Measurements from ENCODE around the gene RPL36A. TPM values are rescaled to one million over a fixed set of nuclear protein-coding genes. Genes with fewer than 3 reads are reported as not detected.

RPL36A gene
- total and polyA plus RNA-seq, 2 of the 13 experiments (the other 11 are each of a cell fraction or from before 2014, with no cell fraction given): 1,152 to 1,716 TPM

DNA sequence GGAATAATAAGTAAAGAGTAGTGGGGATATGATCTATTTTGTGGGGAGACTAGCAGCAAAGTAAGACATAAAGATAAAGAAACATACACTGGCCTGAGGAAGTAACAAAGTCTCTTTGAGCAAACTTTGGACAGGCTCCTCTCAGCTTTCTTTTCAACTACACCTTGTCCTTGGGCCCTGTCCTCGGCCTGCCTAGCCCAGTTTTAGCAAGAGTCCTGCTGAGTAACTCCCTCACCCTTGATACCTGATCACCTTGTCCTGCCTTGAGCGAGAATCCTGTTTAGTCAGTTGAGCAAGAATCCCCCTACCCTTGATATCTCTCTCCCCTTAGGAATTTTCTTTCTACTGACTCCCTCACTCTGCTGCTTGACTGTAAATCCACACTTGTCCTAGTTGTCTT lies 28.7 kb downstream of the RPL36A start (continued):
- no peak for TF ChIP-seq ZFP82 (CRISPR knock-in tag; IDR thresholded peaks at IDR 0.05; ENCODE audit: borderline replicate concordance)
- TF ChIP-seq SRSF4 (IDR thresholded peaks at IDR 0.05; ENCODE audit: low read depth, low read length, poor library complexity, severe bottlenecking): no peak

DNA sequence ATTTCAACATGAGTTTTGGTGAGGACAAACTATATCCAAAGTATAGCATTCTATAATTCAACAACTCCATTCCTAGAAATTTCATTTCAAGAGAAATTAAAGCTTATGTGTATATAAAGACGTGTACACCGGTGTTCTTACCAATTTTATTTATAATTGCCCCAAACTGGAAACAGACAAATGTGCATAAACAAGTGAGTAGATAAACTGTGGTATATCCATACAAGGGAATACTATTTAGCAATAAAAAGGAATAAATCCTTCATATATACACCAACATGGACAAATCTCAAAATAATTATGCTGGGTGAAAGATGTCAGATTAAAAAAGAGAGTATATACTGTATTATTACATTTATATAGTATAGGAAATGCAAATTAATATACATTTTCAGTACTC lies 37.1 kb downstream of the RPL36A start:
- no peak for TF ChIP-seq FOXC1 (CRISPR knock-in tag; IDR thresholded peaks at IDR 0.05; ENCODE audit: borderline replicate concordance)
- no peak overlapping the region for H2AFZ ChIP-seq (ENCODE audit: low read length)
- no peaks in the 10 kb centered on the region for H3K36me3 ChIP-seq (replicated peaks in 1 of 2; ENCODE audit: control insufficient read depth in 1 of 2, insufficient read depth in 2 of 2, low read length in 2 of 2)
- no peak overlapping the region for H3K4me3 ChIP-seq (replicated peaks in 1 of 3; ENCODE audit: insufficient read depth in 1 of 3, low read depth in 2 of 3, low read length in 3 of 3)
- CTCF ChIA-PET (ENCODE audit: low intra/inter-chr PET ratio, low total read pairs): no interaction called here
- no peaks in the 10 kb centered on the region for H4K20me1 ChIP-seq (ENCODE audit: insufficient read depth, low read length)
- no peaks in the 10 kb centered on the region for H3K4me1 ChIP-seq (ENCODE audit: insufficient read depth, low read length)
- no peaks in the 10 kb centered on the region for H3K79me2 ChIP-seq (ENCODE audit: insufficient read depth, low read length)
- H3K9me3 ChIP-seq (ENCODE audit: low read length): no peaks in the 10 kb centered on the region
- H3K4me2 ChIP-seq (ENCODE audit: low read depth, low read length): no peak overlapping the region
- DNase-seq (ENCODE audit: low spot score) (no peak), ATAC-seq (no peak), FAIRE-seq (no peak)
- no TSS peak for BruUV-seq (replicated peaks)
- POLR2A ChIA-PET: no interaction called here
- intact Hi-C loops (cut with micrococcal nuclease; ENCODE audit: unreplicated experiment) (no loop called here), in situ Hi-C loops (cut with HindIII; ENCODE audit: extremely low pct_ligation_motif_present, low pct_unique_long_range_greater_than_20kb) (no loop called here)
- H3K27me3 ChIP-seq (ENCODE audit: control insufficient read depth in 1 of 2, insufficient read depth in 2 of 2, low read length in 2 of 2): no peaks in the 10 kb centered on the region
- H3K27ac ChIP-seq (ENCODE audit: extremely low read length, insufficient read depth, low read length): no peak overlapping the region
- no peak overlapping the region for H3K9ac ChIP-seq (ENCODE audit: insufficient read depth, low read depth, low read length)
- WGBS (ENCODE audit: low lambda C conversion rate): 0% methylated on average over 2 of the region's 2 CpGs

DNA sequence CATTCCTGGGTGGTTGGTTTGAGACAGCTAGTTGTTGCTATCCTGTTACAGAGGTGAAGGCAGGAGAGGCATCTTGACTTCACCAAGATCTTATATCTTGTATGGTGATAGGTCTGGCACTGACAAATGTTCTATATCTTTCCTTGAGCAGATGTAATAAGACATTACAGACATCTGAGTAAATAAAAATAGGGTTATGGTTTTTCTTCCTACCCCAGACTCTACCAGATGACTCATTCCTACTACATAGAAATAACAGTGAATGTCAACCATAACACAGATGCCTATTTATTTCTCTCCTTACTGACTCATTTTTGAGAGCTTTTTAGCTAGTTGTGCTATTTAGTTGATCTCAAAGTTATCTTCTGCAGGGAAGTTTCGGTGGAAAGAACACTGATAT lies 39.1 kb downstream of the RPL36A start:
- Histone ChIP-seq H3K9me3 (ENCODE audit: low read length) (no peaks in the 10 kb centered on the region), H3K9ac (ENCODE audit: insufficient read depth, low read depth, low read length) (no peak overlapping the region), H2AFZ (ENCODE audit: low read length) (no peak overlapping the region), H3K4me1 (ENCODE audit: insufficient read depth, low read length) (no peaks in the 10 kb centered on the region), H3K4me2 (ENCODE audit: low read depth, low read length) (no peak overlapping the region), H3K27ac (ENCODE audit: extremely low read length, insufficient read depth, low read length) (no peak overlapping the region), H3K4me3 (replicated peaks in 1 of 3; ENCODE audit: insufficient read depth in 1 of 3, low read depth in 2 of 3, low read length in 3 of 3) (no peak overlapping the region), H3K27me3 (ENCODE audit: control insufficient read depth in 1 of 2, insufficient read depth in 2 of 2, low read length in 2 of 2) (no peaks in the 10 kb centered on the region), H3K36me3 (replicated peaks in 1 of 2; ENCODE audit: control insufficient read depth in 1 of 2, insufficient read depth in 2 of 2, low read length in 2 of 2) (no peaks in the 10 kb centered on the region), H3K79me2 (ENCODE audit: insufficient read depth, low read length) (no peaks in the 10 kb centered on the region), H4K20me1 (ENCODE audit: insufficient read depth, low read length) (no peaks in the 10 kb centered on the region)
- in situ Hi-C loops (cut with HindIII; ENCODE audit: extremely low pct_ligation_motif_present, low pct_unique_long_range_greater_than_20kb) (no loop called here), intact Hi-C loops (cut with micrococcal nuclease; ENCODE audit: unreplicated experiment) (no loop called here)
- FAIRE-seq (no peak), ATAC-seq (no peak), DNase-seq (ENCODE audit: low spot score) (no peak)
- BruUV-seq (replicated peaks): no TSS peak
- 7% methylated on average over 1 of the region's 1 CpG for WGBS (ENCODE audit: low lambda C conversion rate)
- ChIA-PET POLR2A (no interaction called here), CTCF (ENCODE audit: low intra/inter-chr PET ratio, low total read pairs) (no interaction called here)
- TF ChIP-seq ZNF224 (CRISPR knock-in tag; IDR thresholded peaks at IDR 0.05): no peak
- no peak for TF ChIP-seq HDAC6 (IDR thresholded peaks at IDR 0.05; ENCODE audit: low read depth, low read length)
- no peak for TF ChIP-seq ELK4 (CRISPR knock-in tag; IDR thresholded peaks at IDR 0.05; ENCODE audit: borderline replicate concordance)
- TF ChIP-seq SOX5 (CRISPR knock-in tag; IDR thresholded peaks at IDR 0.05; ENCODE audit: borderline replicate concordance): no peak
- TF ChIP-seq, protein P1, sequence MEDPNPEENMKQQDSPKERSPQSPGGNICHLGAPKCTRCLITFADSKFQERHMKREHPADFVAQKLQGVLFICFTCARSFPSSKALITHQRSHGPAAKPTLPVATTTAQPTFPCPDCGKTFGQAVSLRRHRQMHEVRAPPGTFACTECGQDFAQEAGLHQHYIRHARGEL (CRISPR knock-in tag; IDR thresholded peaks at IDR 0.05): no peak
- TF ChIP-seq HNRNPK (IDR thresholded peaks at IDR 0.05; ENCODE audit: low read depth, low read length, poor library complexity, severe bottlenecking): no peak
- no peak for TF ChIP-seq SRSF1 (optimal IDR thresholded peaks at IDR 0.05; ENCODE audit: low read depth, low read length)
- no peak for TF ChIP-seq CENPBD1 (CRISPR knock-in tag; IDR thresholded peaks at IDR 0.05; ENCODE audit: borderline replicate concordance, low read depth)
- TF ChIP-seq ASH2L (IDR thresholded peaks at IDR 0.05; ENCODE audit: insufficient read length, low read depth, low read length): no peak
